Measurements from ENCODE around the gene IRS2. TPM values are rescaled to one million over a fixed set of nuclear protein-coding genes. Genes with fewer than 3 reads are reported as not detected.

IRS2 gene
- total RNA-seq, 1 experiment from 2014 or later = 9.2 TPM

DNA sequence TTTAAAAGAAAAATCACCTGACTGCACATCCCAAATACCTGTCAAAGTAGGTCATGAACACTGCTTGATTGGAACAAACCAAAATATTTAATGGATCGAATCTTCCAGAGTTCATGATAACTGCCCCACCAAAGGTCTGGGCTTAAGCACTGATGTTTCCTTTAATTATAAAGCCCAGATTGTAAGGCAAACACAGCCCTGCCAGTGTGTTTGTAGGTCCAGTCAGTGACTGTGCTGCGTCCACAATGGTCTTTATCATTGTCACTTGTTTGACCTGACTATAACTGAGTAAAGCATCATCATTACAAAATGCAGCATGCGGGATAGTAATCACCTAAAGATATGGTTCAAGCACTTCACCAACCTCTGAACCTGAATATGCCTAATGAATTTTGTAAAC lies 63.3 kb downstream of the IRS2 start:
- H2AFZ ChIP-seq (ENCODE audit: low read depth, low read length, poor library complexity, severe bottlenecking) = no peak overlapping the region
- TF ChIP-seq TCF7L2 (IDR thresholded peaks at IDR 0.05; ENCODE audit: borderline replicate concordance, extremely low read depth, insufficient read depth, insufficient read length) (no peak), SRF (IDR thresholded peaks at IDR 0.05; ENCODE audit: low read depth) (no peak), CEBPB (IDR thresholded peaks at IDR 0.05; ENCODE audit: low read depth) (no peak), ELF1 (IDR thresholded peaks at IDR 0.05; ENCODE audit: borderline replicate concordance, low read depth) (no peak), SIN3A (IDR thresholded peaks at IDR 0.05; ENCODE audit: low read depth) (no peak), POLR2A (IDR thresholded peaks at IDR 0.05; ENCODE audit: borderline replicate concordance, extremely low read depth, insufficient read depth, insufficient read length) (no peak), RAD21 (IDR thresholded peaks at IDR 0.05; ENCODE audit: low read depth) (no peak), EGR1 (IDR thresholded peaks at IDR 0.05; ENCODE audit: low read depth) (no peak), ZFX (IDR thresholded peaks at IDR 0.05) (no peak), EZH2 (IDR thresholded peaks at IDR 0.05) (no peak), CBX3 (IDR thresholded peaks at IDR 0.05; ENCODE audit: low read depth) (no peak)
- TF ChIP-seq, protein P1, sequence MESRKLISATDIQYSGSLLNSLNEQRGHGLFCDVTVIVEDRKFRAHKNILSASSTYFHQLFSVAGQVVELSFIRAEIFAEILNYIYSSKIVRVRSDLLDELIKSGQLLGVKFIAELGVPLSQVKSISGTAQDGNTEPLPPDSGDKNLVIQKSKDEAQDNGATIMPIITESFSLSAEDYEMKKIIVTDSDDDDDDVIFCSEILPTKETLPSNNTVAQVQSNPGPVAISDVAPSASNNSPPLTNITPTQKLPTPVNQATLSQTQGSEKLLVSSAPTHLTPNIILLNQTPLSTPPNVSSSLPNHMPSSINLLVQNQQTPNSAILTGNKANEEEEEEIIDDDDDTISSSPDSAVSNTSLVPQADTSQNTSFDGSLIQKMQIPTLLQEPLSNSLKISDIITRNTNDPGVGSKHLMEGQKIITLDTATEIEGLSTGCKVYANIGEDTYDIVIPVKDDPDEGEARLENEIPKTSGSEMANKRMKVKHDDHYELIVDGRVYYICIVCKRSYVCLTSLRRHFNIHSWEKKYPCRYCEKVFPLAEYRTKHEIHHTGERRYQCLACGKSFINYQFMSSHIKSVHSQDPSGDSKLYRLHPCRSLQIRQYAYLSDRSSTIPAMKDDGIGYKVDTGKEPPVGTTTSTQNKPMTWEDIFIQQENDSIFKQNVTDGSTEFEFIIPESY (IDR thresholded peaks at IDR 0.05; ENCODE audit: extremely low read depth, insufficient replicate concordance, low read length) = no peak
- TF ChIP-seq, protein P2, sequence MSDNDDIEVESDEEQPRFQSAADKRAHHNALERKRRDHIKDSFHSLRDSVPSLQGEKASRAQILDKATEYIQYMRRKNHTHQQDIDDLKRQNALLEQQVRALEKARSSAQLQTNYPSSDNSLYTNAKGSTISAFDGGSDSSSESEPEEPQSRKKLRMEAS (IDR thresholded peaks at IDR 0.05) = no peak
- TF ChIP-seq, protein P3, sequence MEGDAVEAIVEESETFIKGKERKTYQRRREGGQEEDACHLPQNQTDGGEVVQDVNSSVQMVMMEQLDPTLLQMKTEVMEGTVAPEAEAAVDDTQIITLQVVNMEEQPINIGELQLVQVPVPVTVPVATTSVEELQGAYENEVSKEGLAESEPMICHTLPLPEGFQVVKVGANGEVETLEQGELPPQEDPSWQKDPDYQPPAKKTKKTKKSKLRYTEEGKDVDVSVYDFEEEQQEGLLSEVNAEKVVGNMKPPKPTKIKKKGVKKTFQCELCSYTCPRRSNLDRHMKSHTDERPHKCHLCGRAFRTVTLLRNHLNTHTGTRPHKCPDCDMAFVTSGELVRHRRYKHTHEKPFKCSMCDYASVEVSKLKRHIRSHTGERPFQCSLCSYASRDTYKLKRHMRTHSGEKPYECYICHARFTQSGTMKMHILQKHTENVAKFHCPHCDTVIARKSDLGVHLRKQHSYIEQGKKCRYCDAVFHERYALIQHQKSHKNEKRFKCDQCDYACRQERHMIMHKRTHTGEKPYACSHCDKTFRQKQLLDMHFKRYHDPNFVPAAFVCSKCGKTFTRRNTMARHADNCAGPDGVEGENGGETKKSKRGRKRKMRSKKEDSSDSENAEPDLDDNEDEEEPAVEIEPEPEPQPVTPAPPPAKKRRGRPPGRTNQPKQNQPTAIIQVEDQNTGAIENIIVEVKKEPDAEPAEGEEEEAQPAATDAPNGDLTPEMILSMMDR (IDR thresholded peaks at IDR 0.05 in 2 of 3, conservative IDR thresholded peaks at IDR 0.05 in 1 of 3; ENCODE audit: borderline replicate concordance in 1 of 3, insufficient read depth in 1 of 3, low read depth in 2 of 3, low read length in 2 of 3) = no peak
- TF ChIP-seq, protein P4, sequence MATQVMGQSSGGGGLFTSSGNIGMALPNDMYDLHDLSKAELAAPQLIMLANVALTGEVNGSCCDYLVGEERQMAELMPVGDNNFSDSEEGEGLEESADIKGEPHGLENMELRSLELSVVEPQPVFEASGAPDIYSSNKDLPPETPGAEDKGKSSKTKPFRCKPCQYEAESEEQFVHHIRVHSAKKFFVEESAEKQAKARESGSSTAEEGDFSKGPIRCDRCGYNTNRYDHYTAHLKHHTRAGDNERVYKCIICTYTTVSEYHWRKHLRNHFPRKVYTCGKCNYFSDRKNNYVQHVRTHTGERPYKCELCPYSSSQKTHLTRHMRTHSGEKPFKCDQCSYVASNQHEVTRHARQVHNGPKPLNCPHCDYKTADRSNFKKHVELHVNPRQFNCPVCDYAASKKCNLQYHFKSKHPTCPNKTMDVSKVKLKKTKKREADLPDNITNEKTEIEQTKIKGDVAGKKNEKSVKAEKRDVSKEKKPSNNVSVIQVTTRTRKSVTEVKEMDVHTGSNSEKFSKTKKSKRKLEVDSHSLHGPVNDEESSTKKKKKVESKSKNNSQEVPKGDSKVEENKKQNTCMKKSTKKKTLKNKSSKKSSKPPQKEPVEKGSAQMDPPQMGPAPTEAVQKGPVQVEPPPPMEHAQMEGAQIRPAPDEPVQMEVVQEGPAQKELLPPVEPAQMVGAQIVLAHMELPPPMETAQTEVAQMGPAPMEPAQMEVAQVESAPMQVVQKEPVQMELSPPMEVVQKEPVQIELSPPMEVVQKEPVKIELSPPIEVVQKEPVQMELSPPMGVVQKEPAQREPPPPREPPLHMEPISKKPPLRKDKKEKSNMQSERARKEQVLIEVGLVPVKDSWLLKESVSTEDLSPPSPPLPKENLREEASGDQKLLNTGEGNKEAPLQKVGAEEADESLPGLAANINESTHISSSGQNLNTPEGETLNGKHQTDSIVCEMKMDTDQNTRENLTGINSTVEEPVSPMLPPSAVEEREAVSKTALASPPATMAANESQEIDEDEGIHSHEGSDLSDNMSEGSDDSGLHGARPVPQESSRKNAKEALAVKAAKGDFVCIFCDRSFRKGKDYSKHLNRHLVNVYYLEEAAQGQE (IDR thresholded peaks at IDR 0.05; ENCODE audit: low read depth) = no peak
- no peaks in the 10 kb centered on the region for H3K36me3 ChIP-seq (ENCODE audit: control insufficient read depth in 1 of 2, insufficient read depth in 2 of 2, low read length in 2 of 2)
- H3K27ac ChIP-seq (ENCODE audit: low read depth, low read length) = no peak overlapping the region
- no peaks in the 10 kb centered on the region for H3K79me2 ChIP-seq (ENCODE audit: insufficient read depth, low read length)
- ChIA-PET RAD21 (ENCODE audit: low non-redundant PET in 1 of 2, low total read pairs in 2 of 2, uncharacterized antibody in 2 of 2, unreplicated experiment in 2 of 2) (no interaction called here), POLR2A (no interaction called here), CTCF (no interaction called here)
- intact Hi-C loops (cut with micrococcal nuclease) = no loop called here
- DNase-seq (ENCODE audit: low read depth, low spot score) (no peak), ATAC-seq (no peak)
- no TSS peak for BruUV-seq (replicated peaks)
- no peaks in the 10 kb centered on the region for H4K20me1 ChIP-seq (ENCODE audit: insufficient read depth)
- no peaks in the 10 kb centered on the region for H3K27me3 ChIP-seq (ENCODE audit: insufficient read depth, low read length)
- no peaks in the 10 kb centered on the region for H3K4me1 ChIP-seq (ENCODE audit: control insufficient read depth in 1 of 2, insufficient read depth in 2 of 2, low read length in 2 of 2)
- no peak overlapping the region for H3K4me2 ChIP-seq (ENCODE audit: low read length)
- no peak overlapping the region for H3K9ac ChIP-seq (ENCODE audit: low read length)
- H3K9me3 ChIP-seq (ENCODE audit: control insufficient read depth in 1 of 2, insufficient read depth in 1 of 2, low read depth in 1 of 2, low read length in 2 of 2) = no peaks in the 10 kb centered on the region
- no peak overlapping the region for H3K4me3 ChIP-seq (replicated peaks in 1 of 2; ENCODE audit: low read depth in 1 of 2, low read length in 2 of 2)
- H3K9me2 ChIP-seq (ENCODE audit: insufficient read depth) = no peaks in the 10 kb centered on the region
